Loucy (cell line): ENCODE measurements around the gene VAV2.

Experiments used
- H2AFZ ChIP-seq: fragments of 200-600 bp; sonication (generic); 2 replicates; pipeline ENCODE4 v1.6.0; 2016; ENCODE audit warnings: antibody characterized with exemption, mild to moderate bottlenecking, low read length, moderate library complexity
- H3F3A ChIP-seq: fragments of 200-600 bp; 2 replicates; pipeline ENCODE4 v1.6.0; 2016; ENCODE audit warnings: antibody characterized with exemption, low read depth, mild to moderate bottlenecking
- H3K27me3 ChIP-seq: fragments of 200-600 bp; sonication (generic); 2 replicates; pipeline ENCODE4 v1.6.1; 2014; ENCODE audit warnings: low read length, mild to moderate bottlenecking; ENCODE audit not compliant: insufficient read depth, poor library complexity, severe bottlenecking
- H3K36me3 ChIP-seq: fragments of 200-600 bp; sonication (generic); 2 replicates; pipeline ENCODE4 v1.6.1; 2016; ENCODE audit warnings: low read length; ENCODE audit not compliant: insufficient read depth
- H3K4me1 ChIP-seq: fragments of 200-600 bp; sonication (generic); 2 replicates; pipeline ENCODE4 v1.5.1; 2014; ENCODE audit warnings: low read length, mild to moderate bottlenecking; ENCODE audit not compliant: insufficient read depth, poor library complexity, severe bottlenecking
- H3K4me2 ChIP-seq: fragments of 200-600 bp; sonication (generic); 2 replicates; pipeline ENCODE4 v1.6.0; 2014; ENCODE audit warnings: antibody characterized with exemption, low read length, low read depth, mild to moderate bottlenecking; ENCODE audit not compliant: poor library complexity, severe bottlenecking
- H3K4me3 ChIP-seq: fragments of 200-600 bp; sonication (generic); 2 replicates; pipeline ENCODE4 v1.5.1; 2014; ENCODE audit warnings: low read length, mild to moderate bottlenecking, mixed read lengths; ENCODE audit not compliant: poor library complexity, severe bottlenecking
- H3K79me2 ChIP-seq: fragments of 200-600 bp; sonication (generic); 2 replicates; pipeline ENCODE4 v1.6.1; 2014; ENCODE audit warnings: low read length; ENCODE audit not compliant: insufficient read depth
- H3K9ac ChIP-seq: fragments of 200-600 bp; sonication (generic); 2 replicates; pipeline ENCODE4 v1.6.0; 2014; ENCODE audit warnings: mild to moderate bottlenecking, low read depth, low read length, moderate library complexity; ENCODE audit not compliant: poor library complexity, severe bottlenecking
- H3K9me2 ChIP-seq: fragments of 200-600 bp; sonication (generic); replicated peaks from 2 replicates; pipeline ENCODE4 v1.6.1; 2016; ENCODE audit warnings: low read depth, low read length, mixed read lengths
- H3K9me3 ChIP-seq: fragments of 200-600 bp; sonication (generic); 2 replicates; pipeline ENCODE4 v1.6.1; 2014; ENCODE audit warnings: mild to moderate bottlenecking, antibody characterized with exemption, low read length, low read depth; ENCODE audit not compliant: insufficient read depth
- H4K20me1 ChIP-seq: fragments of 200-600 bp; sonication (generic); 2 replicates; pipeline ENCODE4 v1.6.0; 2014; ENCODE audit warnings: antibody characterized with exemption, low read length, mild to moderate bottlenecking; ENCODE audit not compliant: insufficient read depth, poor library complexity, severe bottlenecking
- CTCF ChIP-seq: fragments of 200-600 bp; sonication (generic); conservative IDR thresholded peaks from 2 replicates; pipeline ENCODE4 v1.5.1; 2014; ENCODE audit warnings: mild to moderate bottlenecking, antibody characterized with exemption, low read length
- EZH2phosphoT487 ChIP-seq: fragments of 200-600 bp; IDR thresholded peaks from 2 replicates; pipeline ENCODE4 v1.6.1; 2018; ENCODE audit warnings: antibody characterized with exemption, mild to moderate bottlenecking, moderate library complexity, borderline replicate concordance

Gene VAV2

GRCh38 chr9:133812077-133812868, 179.9 kb downstream of the VAV2 start:
- Histone ChIP-seq H3K9ac (no peak overlapping the region), H3F3A (no peaks in the 10 kb centered on the region), H3K27me3 (no peaks in the 10 kb centered on the region), H3K9me3 (no peaks in the 10 kb centered on the region), H3K4me1 (no peaks in the 10 kb centered on the region), H3K36me3 (peaks cover 2% of the 10 kb centered on the region; the same call in 1 of the 2 replicates), H3K79me2 (no peaks in the 10 kb centered on the region), H4K20me1 (no peaks in the 10 kb centered on the region), H3K9me2 (no peaks in the 10 kb centered on the region), H3K4me2 (no peak overlapping the region), H3K4me3 (no peak overlapping the region), H2AFZ (no peak overlapping the region)
- TF ChIP-seq CTCF = no peak

- Histone ChIP-seq H3K4me3 (no peak overlapping the region), H3K36me3 (peaks cover 4% of the 10 kb centered on the region; the same call in 1 of the 2 replicates), H2AFZ (no peak overlapping the region), H3K79me2 (no peaks in the 10 kb centered on the region), H3K27me3 (no peaks in the 10 kb centered on the region), H3K4me1 (no peaks in the 10 kb centered on the region), H3K4me2 (no peak overlapping the region), H4K20me1 (no peaks in the 10 kb centered on the region), H3K9me3 (no peaks in the 10 kb centered on the region), H3K9ac (no peak overlapping the region), H3F3A (no peaks in the 10 kb centered on the region), H3K9me2 (no peaks in the 10 kb centered on the region)
- TF ChIP-seq EZH2phosphoT487 (no peak), CTCF (no peak)
Measured at GRCh38 chr9:133811471-133811870, 180.7 kb downstream of the VAV2 start.

GRCh38 chr9:133810556-133811195, 181.4 kb downstream of the VAV2 start:
- no peak for TF ChIP-seq CTCF
- no peak for TF ChIP-seq EZH2phosphoT487
- Histone ChIP-seq H3K36me3 (peaks cover 4% of the 10 kb centered on the region; the same call in 1 of the 2 replicates), H3K4me1 (no peaks in the 10 kb centered on the region), H4K20me1 (no peaks in the 10 kb centered on the region), H3K79me2 (no peaks in the 10 kb centered on the region), H3K9me3 (no peaks in the 10 kb centered on the region), H3K27me3 (no peaks in the 10 kb centered on the region), H3K4me2 (no peak overlapping the region), H3K9me2 (no peaks in the 10 kb centered on the region), H3K4me3 (no peak overlapping the region), H2AFZ (no peak overlapping the region), H3K9ac (no peak overlapping the region), H3F3A (no peaks in the 10 kb centered on the region)
